ENCODE measurements around the gene MYNN.
"Not testable (repeated sequence)": the region's sequence is repeated elsewhere in the genome, so short reads cannot be mapped to it uniquely, and the experiment has no call there.

MYNN gene

GRCh38 chr3:169772897-169773816 lies at the start of gene MYNN:
TSS of gene MYNN (plus strand) at chr3:169773396. CDS start at chr3:169774296, 900 bp downstream.
- H3K79me2 ChIP-seq (ENCODE audit: low read length): peaks cover 39% of the 10 kb centered on the region
- H3K9me3 ChIP-seq (ENCODE audit: insufficient read depth, low read length): no peaks in the 10 kb centered on the region
- peak within 1 kb of the TSS; percentile 97 for H3K9ac ChIP-seq (ENCODE audit: low read length)
- TF ChIP-seq EZH2phosphoT487 (IDR thresholded peaks at IDR 0.05; ENCODE audit: low read depth) (no peak), CTCF (IDR thresholded peaks at IDR 0.05; ENCODE audit: low read depth, low read length) (no peak)
- H3K36me3 ChIP-seq (replicated peaks; ENCODE audit: low read depth, low read length): peaks cover 29% of the 10 kb centered on the region
- peak within 1 kb of the TSS; percentile 75 for H2AFZ ChIP-seq (ENCODE audit: low read depth, low read length)
- H3K4me3 ChIP-seq (ENCODE audit: low read length): peak within 1 kb of the TSS; percentile 89
- H3K4me2 ChIP-seq (ENCODE audit: low read length): peak within 1 kb of the TSS; percentile 97
- H3K27ac ChIP-seq (ENCODE audit: low read length): peak within 1 kb of the TSS; percentile 91
- H3K4me1 ChIP-seq (ENCODE audit: low read length): peaks cover 8% of the 10 kb centered on the region
- 0 out of 2 replicates have a peak, but pooled peaks cover 3% of the 10 kb centered on the region for H4K20me1 ChIP-seq (ENCODE audit: insufficient read depth, low read length)
- H3K27me3 ChIP-seq (ENCODE audit: low read depth, low read length): no peaks in the 10 kb centered on the region

- not testable (repeated sequence) for H2AFZ ChIP-seq (ENCODE audit: low read depth, low read length); H3K36me3 ChIP-seq (replicated peaks; ENCODE audit: low read depth, low read length); H3K27me3 ChIP-seq (ENCODE audit: low read depth, low read length); H3K4me2 ChIP-seq (ENCODE audit: low read length); H3K4me1 ChIP-seq (ENCODE audit: low read length); H3K9ac ChIP-seq (ENCODE audit: low read length); H3K79me2 ChIP-seq (ENCODE audit: low read length); H3K4me3 ChIP-seq (ENCODE audit: low read length); H4K20me1 ChIP-seq (ENCODE audit: insufficient read depth, low read length); H3K27ac ChIP-seq (ENCODE audit: low read length); H3K9me3 ChIP-seq (ENCODE audit: insufficient read depth, low read length)
These were observed 41.3 kb upstream of the MYNN start for GRCh38 chr3:169731857-169732256.

- H3K9me3 ChIP-seq (ENCODE audit: insufficient read depth, low read length): no peaks in the 10 kb centered on the region
- no peak overlapping the region for H3K4me2 ChIP-seq (ENCODE audit: low read length)
- H3K27ac ChIP-seq (ENCODE audit: low read length): no peak overlapping the region
These were observed 34.1 kb upstream of the MYNN start for GRCh38 chr3:169739067-169739466.

GRCh38 chr3:169744366-169745054 lies 28.7 kb upstream of the MYNN start:
- no peak overlapping the region for H3K27ac ChIP-seq (ENCODE audit: low read length)
- H3K4me2 ChIP-seq (ENCODE audit: low read length): no peak overlapping the region
- no peaks in the 10 kb centered on the region for H4K20me1 ChIP-seq (ENCODE audit: insufficient read depth, low read length)
- H3K79me2 ChIP-seq (ENCODE audit: low read length): no peaks in the 10 kb centered on the region
- H3K4me1 ChIP-seq (ENCODE audit: low read length): peaks cover 9% of the 10 kb centered on the region
- no peak overlapping the region for H3K9ac ChIP-seq (ENCODE audit: low read length)
- TF ChIP-seq CTCF (IDR thresholded peaks at IDR 0.05; ENCODE audit: low read depth, low read length) (peak; percentile 79), EZH2phosphoT487 (IDR thresholded peaks at IDR 0.05; ENCODE audit: low read depth) (no peak)
- peaks cover 52% of the 10 kb centered on the region for H3K27me3 ChIP-seq (ENCODE audit: low read depth, low read length)
- H3K36me3 ChIP-seq (replicated peaks; ENCODE audit: low read depth, low read length): no peaks in the 10 kb centered on the region
- H3K9me3 ChIP-seq (ENCODE audit: insufficient read depth, low read length): no peaks in the 10 kb centered on the region
- H3K4me3 ChIP-seq (ENCODE audit: low read length): no peak overlapping the region
- H2AFZ ChIP-seq (ENCODE audit: low read depth, low read length): no peak overlapping the region

More at GRCh38 chr3:169739067-169739466, 34.1 kb upstream of the MYNN start:
- no peak overlapping the region for H3K4me3 ChIP-seq (ENCODE audit: low read length)
- H3K4me1 ChIP-seq (ENCODE audit: low read length): no peaks in the 10 kb centered on the region
- H3K36me3 ChIP-seq (replicated peaks; ENCODE audit: low read depth, low read length): no peaks in the 10 kb centered on the region
- H2AFZ ChIP-seq (ENCODE audit: low read depth, low read length): no peak overlapping the region
- H3K79me2 ChIP-seq (ENCODE audit: low read length): no peaks in the 10 kb centered on the region
- H3K9ac ChIP-seq (ENCODE audit: low read length): no peak overlapping the region
- no peak for TF ChIP-seq CTCF (IDR thresholded peaks at IDR 0.05; ENCODE audit: low read depth, low read length)
- TF ChIP-seq EZH2phosphoT487 (IDR thresholded peaks at IDR 0.05; ENCODE audit: low read depth): no peak
- H4K20me1 ChIP-seq (ENCODE audit: insufficient read depth, low read length): no peaks in the 10 kb centered on the region
- H3K27me3 ChIP-seq (ENCODE audit: low read depth, low read length): peaks cover 8% of the 10 kb centered on the region

Measured in OCI-LY3 (cell line).